ENCODE data around the gene NOL7.

Gene NOL7

GRCh38 chr6:13660273-13660672, 45.1 kb downstream of the NOL7 start:
- DNase-seq: no peak

GRCh38 chr6:13660893-13661292, 45.8 kb downstream of the NOL7 start:
- DNase-seq: no peak

GRCh38 chr6:13661647-13662046, 46.5 kb downstream of the NOL7 start:
- DNase-seq: no peak

GRCh38 chr6:13662651-13663334, 47.7 kb downstream of the NOL7 start:
- no peak for DNase-seq

GRCh38 chr6:13663986-13664385, 48.9 kb downstream of the NOL7 start:
- DNase-seq: no peak

- DNase-seq: no peak
Measured at GRCh38 chr6:13664703-13665352, 49.7 kb downstream of the NOL7 start.

- no peak for DNase-seq
Measured at GRCh38 chr6:13666194-13667105, 51.3 kb downstream of the NOL7 start.

- no peak for DNase-seq
Measured at GRCh38 chr6:13667655-13668054, 52.5 kb downstream of the NOL7 start.

GRCh38 chr6:13668291-13668928, 53.3 kb downstream of the NOL7 start:
- DNase-seq: no peak

- DNase-seq: no peak
Measured at GRCh38 chr6:13669476-13669875, 54.3 kb downstream of the NOL7 start.

Data from DMS79 (cell line).